GM23338 (cell line): ENCODE results near the gene UNC5B. TPM values are rescaled to one million over a fixed set of nuclear protein-coding genes. Genes with fewer than 3 reads are reported as not detected.

Source experiments
- ATAC-seq: fragments of 200-7000 bp; cut with Tn5 transposase; 3 replicates; pipeline ENCODE4 v1.9.1; 2020
- DNase-seq: peaks from one replicate; pipeline ENCODE4 v3.0.0-alpha.2; 2015; ENCODE audit warnings: low spot score
- H2AFZ ChIP-seq: fragments of 200-600 bp; sonication (generic); 2 replicates; pipeline ENCODE4 v1.8.0; 2016; ENCODE audit warnings: antibody characterized with exemption, mild to moderate bottlenecking, moderate library complexity
- H3F3A ChIP-seq: fragments of 200-600 bp; sonication (generic); replicated peaks from 2 replicates; pipeline ENCODE4 v1.8.0; 2017; ENCODE audit warnings: antibody characterized with exemption, mixed run types, low read depth
- H3K27ac ChIP-seq: fragments of 200-600 bp; sonication (generic); 2 replicates; pipeline ENCODE4 v1.6.1; 2016; ENCODE audit warnings: low read depth
- H3K27me3 ChIP-seq: fragments of 200-600 bp; sonication (generic); 2 replicates; pipeline ENCODE4 v1.8.0; 2016; ENCODE audit warnings: mild to moderate bottlenecking, mixed run types, moderate library complexity; ENCODE audit not compliant: insufficient read depth
- H3K36me3 ChIP-seq: fragments of 200-600 bp; sonication (generic); 2 replicates; pipeline ENCODE4 v1.8.0; 2016; ENCODE audit warnings: mild to moderate bottlenecking; ENCODE audit not compliant: insufficient read depth
- H3K4me1 ChIP-seq: fragments of 200-600 bp; sonication (generic); 2 replicates; pipeline ENCODE4 v1.8.0; 2016; ENCODE audit warnings: mild to moderate bottlenecking, moderate library complexity; ENCODE audit not compliant: insufficient read depth
- H3K4me2 ChIP-seq: fragments of 200-600 bp; sonication (generic); 2 replicates; pipeline ENCODE4 v1.7.1; 2017; ENCODE audit warnings: mixed run types
- H3K4me3 ChIP-seq: fragments of 200-600 bp; sonication (generic); 2 replicates; pipeline ENCODE4 v1.6.1; 2016; ENCODE audit warnings: mixed run types
- H3K79me2 ChIP-seq: fragments of 200-600 bp; sonication (generic); replicated peaks from 2 replicates; pipeline ENCODE4 v1.8.0; 2017; ENCODE audit warnings: mild to moderate bottlenecking; ENCODE audit not compliant: insufficient read depth
- H3K9me2 ChIP-seq: fragments of 200-600 bp; sonication (generic); 2 replicates; pipeline ENCODE4 v1.8.0; 2017; ENCODE audit not compliant: insufficient read depth
- H4K20me1 ChIP-seq: fragments of 200-600 bp; sonication (generic); replicated peaks from 2 replicates; pipeline ENCODE4 v1.8.0; 2017; ENCODE audit warnings: mild to moderate bottlenecking; ENCODE audit not compliant: insufficient read depth
- H3K27ac Mint-ChIP-seq: 2 replicates; pipeline ENCODE4 v1.8.0; 2020; ENCODE audit warnings: inconsistent platforms, mild to moderate bottlenecking, moderate library complexity, mixed read lengths
- H3K27me3 Mint-ChIP-seq: 3 replicates; pipeline ENCODE4 v1.8.0; 2022; ENCODE audit warnings: low read depth, mild to moderate bottlenecking, moderate library complexity, mixed read lengths, inconsistent platforms; ENCODE audit not compliant: insufficient read depth, poor library complexity
- H3K36me3 Mint-ChIP-seq: 3 replicates; pipeline ENCODE4 v1.8.0; 2021; ENCODE audit warnings: low read depth, mild to moderate bottlenecking, inconsistent platforms, moderate library complexity, mixed read lengths
- H3K4me1 Mint-ChIP-seq: 3 replicates; pipeline ENCODE4 v1.8.0; 2020; ENCODE audit warnings: mild to moderate bottlenecking, inconsistent platforms, mixed read lengths
- H3K4me3 Mint-ChIP-seq: 3 replicates; pipeline ENCODE4 v1.8.0; 2021; ENCODE audit warnings: moderate library complexity, mild to moderate bottlenecking, inconsistent platforms, mixed read lengths
- H3K9me3 Mint-ChIP-seq: 3 replicates; pipeline ENCODE4 v1.8.0; 2020; ENCODE audit warnings: moderate library complexity, mild to moderate bottlenecking, inconsistent platforms, mixed read lengths
- CREB1 ChIP-seq: fragments of 250-450 bp; sonication (Bioruptor Pico); IDR thresholded peaks from 2 replicates; pipeline ENCODE4 v1.5.0; 2020; ENCODE audit warnings: low read depth, mild to moderate bottlenecking, moderate library complexity
- ETS1 ChIP-seq: IDR thresholded peaks from 2 replicates; pipeline ENCODE4 v1.6.1; 2016; ENCODE audit warnings: antibody characterized with exemption
- EZH2 ChIP-seq: fragments of 200-600 bp; sonication (generic); IDR thresholded peaks from one replicate; pipeline ENCODE4 v1.8.0; 2017; ENCODE audit warnings: antibody characterized with exemption, mild to moderate bottlenecking, low read depth; ENCODE audit not compliant: unreplicated experiment
- JUNB ChIP-seq: IDR thresholded peaks from one replicate; pipeline ENCODE4 v1.6.1; 2016; ENCODE audit warnings: antibody characterized with exemption; ENCODE audit not compliant: unreplicated experiment
- STAT1 ChIP-seq: IDR thresholded peaks from one replicate; pipeline ENCODE4 v1.6.1; 2016; ENCODE audit warnings: antibody characterized with exemption; ENCODE audit not compliant: unreplicated experiment
- ZNF462 ChIP-seq: fragments of 250-450 bp; sonication (Bioruptor Pico); IDR thresholded peaks from 2 replicates; pipeline ENCODE4 v1.5.0; 2020; ENCODE audit warnings: mild to moderate bottlenecking, moderate library complexity
- polyA plus RNA-seq: library from polyadenylated mRNA; unstranded; fragments of >200 nt; fragmentation: Nextera tagmentation; extraction: Ambion mirVana; gene quantifications from 2 replicates; pipeline ENCODE4 v1.2.1, GENCODE V29; 2016
- total RNA-seq: library from RNA; depleted of rRNA; stranded (reverse); fragments of >200 nt; shearing (Covaris generic); gene quantifications from 2 replicates; pipeline ENCODE4 v1.2.3, GENCODE V29; 2014
- TF ChIP-seq, protein P1 (sequence below): IDR thresholded peaks from one replicate; pipeline ENCODE4 v1.6.1; 2018; ENCODE audit warnings: antibody characterized with exemption; ENCODE audit not compliant: unreplicated experiment

Gene UNC5B
- total and polyA plus RNA-seq, 2 experiments from 2014 or later: 8.0 to 31.2 TPM

- no peaks in the 10 kb centered on the region for H3F3A ChIP-seq
- no peak overlapping the region for H3K4me2 ChIP-seq
- peaks cover 8% of the 10 kb centered on the region for H3K4me1 ChIP-seq
- Mint-ChIP-seq H3K4me1 (peaks cover 1% of the 10 kb centered on the region; the same call in 1 of the 3 replicates), H3K27ac (no peak overlapping the region), H3K36me3 (0 out of 3 replicates have a peak, but pooled peaks cover 3% of the 10 kb centered on the region), H3K27me3 (peaks cover 2% of the 10 kb centered on the region), H3K9me3 (peaks cover 24% of the 10 kb centered on the region), H3K4me3 (no peak overlapping the region)
- H3K27ac ChIP-seq: no peak overlapping the region
- no peak overlapping the region for H2AFZ ChIP-seq
- ATAC-seq (no peak), DNase-seq (no peak)
- H3K4me3 ChIP-seq: no peak overlapping the region
- no peaks in the 10 kb centered on the region for H3K9me2 ChIP-seq
- H3K79me2 ChIP-seq: no peaks in the 10 kb centered on the region
- H3K36me3 ChIP-seq: 0 out of 2 replicates have a peak, but pooled peaks cover 3% of the 10 kb centered on the region
- H3K27me3 ChIP-seq: no peaks in the 10 kb centered on the region
- no peak for TF ChIP-seq STAT1
- TF ChIP-seq, protein P1, sequence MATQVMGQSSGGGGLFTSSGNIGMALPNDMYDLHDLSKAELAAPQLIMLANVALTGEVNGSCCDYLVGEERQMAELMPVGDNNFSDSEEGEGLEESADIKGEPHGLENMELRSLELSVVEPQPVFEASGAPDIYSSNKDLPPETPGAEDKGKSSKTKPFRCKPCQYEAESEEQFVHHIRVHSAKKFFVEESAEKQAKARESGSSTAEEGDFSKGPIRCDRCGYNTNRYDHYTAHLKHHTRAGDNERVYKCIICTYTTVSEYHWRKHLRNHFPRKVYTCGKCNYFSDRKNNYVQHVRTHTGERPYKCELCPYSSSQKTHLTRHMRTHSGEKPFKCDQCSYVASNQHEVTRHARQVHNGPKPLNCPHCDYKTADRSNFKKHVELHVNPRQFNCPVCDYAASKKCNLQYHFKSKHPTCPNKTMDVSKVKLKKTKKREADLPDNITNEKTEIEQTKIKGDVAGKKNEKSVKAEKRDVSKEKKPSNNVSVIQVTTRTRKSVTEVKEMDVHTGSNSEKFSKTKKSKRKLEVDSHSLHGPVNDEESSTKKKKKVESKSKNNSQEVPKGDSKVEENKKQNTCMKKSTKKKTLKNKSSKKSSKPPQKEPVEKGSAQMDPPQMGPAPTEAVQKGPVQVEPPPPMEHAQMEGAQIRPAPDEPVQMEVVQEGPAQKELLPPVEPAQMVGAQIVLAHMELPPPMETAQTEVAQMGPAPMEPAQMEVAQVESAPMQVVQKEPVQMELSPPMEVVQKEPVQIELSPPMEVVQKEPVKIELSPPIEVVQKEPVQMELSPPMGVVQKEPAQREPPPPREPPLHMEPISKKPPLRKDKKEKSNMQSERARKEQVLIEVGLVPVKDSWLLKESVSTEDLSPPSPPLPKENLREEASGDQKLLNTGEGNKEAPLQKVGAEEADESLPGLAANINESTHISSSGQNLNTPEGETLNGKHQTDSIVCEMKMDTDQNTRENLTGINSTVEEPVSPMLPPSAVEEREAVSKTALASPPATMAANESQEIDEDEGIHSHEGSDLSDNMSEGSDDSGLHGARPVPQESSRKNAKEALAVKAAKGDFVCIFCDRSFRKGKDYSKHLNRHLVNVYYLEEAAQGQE: no peak
- no peak for TF ChIP-seq EZH2
- no peaks in the 10 kb centered on the region for H4K20me1 ChIP-seq
These were observed 14.4 kb upstream of the UNC5B start for GRCh38 chr10:71197955-71198354.

- Histone ChIP-seq H3K27ac (no peak overlapping the region), H3K4me3 (no peak overlapping the region), H3K79me2 (no peaks in the 10 kb centered on the region), H3F3A (no peaks in the 10 kb centered on the region), H2AFZ (no peak overlapping the region), H3K36me3 (0 out of 2 replicates have a peak, but pooled peaks cover 3% of the 10 kb centered on the region), H3K4me1 (peaks cover 8% of the 10 kb centered on the region), H3K4me2 (no peak overlapping the region), H3K9me2 (no peaks in the 10 kb centered on the region), H3K27me3 (no peaks in the 10 kb centered on the region), H4K20me1 (no peaks in the 10 kb centered on the region)
- Mint-ChIP-seq H3K36me3 (0 out of 3 replicates have a peak, but pooled peaks cover 3% of the 10 kb centered on the region), H3K9me3 (peaks cover 21% of the 10 kb centered on the region), H3K4me3 (no peak overlapping the region), H3K27me3 (peaks cover 3% of the 10 kb centered on the region), H3K27ac (no peak overlapping the region), H3K4me1 (peaks cover 9% of the 10 kb centered on the region; the same call in 2 of the 3 replicates)
- ATAC-seq: no peak
- DNase-seq: no peak
- TF ChIP-seq ETS1: no peak
- no peak for TF ChIP-seq ZNF462
- no peak for TF ChIP-seq JUNB
- no peak for TF ChIP-seq CREB1
- TF ChIP-seq, protein P1: no peak
These were observed 10.5 kb upstream of the UNC5B start for GRCh38 chr10:71201849-71202248.
